Activated CD4-positive, alpha-beta memory T cell treated with anti-CD3 and anti-CD28 coated beads for 36 hours (primary cell): ENCODE results near the gene BCAT1. TPM values are rescaled to one million over a fixed set of nuclear protein-coding genes. Genes with fewer than 3 reads are reported as not detected.
"Not testable (repeated sequence)": the region's sequence is repeated elsewhere in the genome, so short reads cannot be mapped to it uniquely, and the experiment has no call there.

Experiments used
- CTCF ChIA-PET: fragments of 350-600 bp; sonication (Branson Sonifier 250); formaldehyde crosslinking; loops from one replicate; lab custom pipeline; 2021; ENCODE audit warnings: antibody characterized with exemption, inconsistent platforms; lab: Charles Lee
- POLR2A ChIA-PET: fragments of 350-600 bp; sonication (Branson Sonifier 250); formaldehyde crosslinking; loops from one replicate; lab custom pipeline; 2021; ENCODE audit warnings: antibody characterized with exemption; lab: Charles Lee
- DNase-seq: peaks from one replicate; pipeline ENCODE4 v3.0.0-alpha.2; 2020
- H3K27ac Mint-ChIP-seq: one replicate; pipeline ENCODE4 v1.8.0; 2021; ENCODE audit warnings: mixed read lengths
- H3K27me3 Mint-ChIP-seq: one replicate; pipeline ENCODE4 v1.8.0; 2021; ENCODE audit warnings: mixed read lengths
- H3K36me3 Mint-ChIP-seq: one replicate; pipeline ENCODE4 v1.8.0; 2021; ENCODE audit warnings: mixed read lengths
- H3K4me1 Mint-ChIP-seq: one replicate; pipeline ENCODE4 v1.8.0; 2021; ENCODE audit warnings: low read depth, mixed read lengths
- H3K4me3 Mint-ChIP-seq: one replicate; pipeline ENCODE4 v1.8.0; 2021; ENCODE audit warnings: mild to moderate bottlenecking, mixed read lengths
- H3K9me3 Mint-ChIP-seq: one replicate; pipeline ENCODE4 v1.8.0; 2021; ENCODE audit warnings: mixed read lengths
- intact Hi-C: fragments of 100-400 bp; cut with micrococcal nuclease; formaldehyde crosslinking; loops from one replicate; pipeline ENCODE4 v1.15.1; 2023
- total RNA-seq, 2 experiments: library from RNA; stranded (reverse); gene quantifications; one replicate each; pipeline ENCODE4 v1.2.3, GENCODE V29; 2021

The BCAT1 gene
- total RNA-seq, 2 experiments from 2014 or later, result 17.6 to 20.4 TPM

- CTCF ChIA-PET, result interaction anchor here (0.6 to 1.3 kb wide), 4 partner anchors 13 to 650 kb away, joined by 3 to 4 read pairs (median 3); no protein-coding TSS in a partner anchor
- DNase-seq, result peak; percentile 41
- Mint-ChIP-seq H3K36me3 (peaks cover 10% of the 10 kb centered on the region), H3K4me1 (peaks cover 30% of the 10 kb centered on the region), H3K4me3 (no peak overlapping the region), H3K27ac (peak overlapping the region; percentile 50), H3K9me3 (peaks cover 8% of the 10 kb centered on the region), H3K27me3 (no peaks in the 10 kb centered on the region)
- POLR2A ChIA-PET, result interaction anchor here (1.3 kb wide), 1 partner anchor 18 kb away, joined by 11 read pairs; no protein-coding TSS in a partner anchor
- intact Hi-C loops, result loop anchor here (1.0 to 5.0 kb wide), 4 partner anchors 18 to 499 kb away; a partner anchor contains a TSS
These were observed 127.2 kb downstream of the BCAT1 start for GRCh38 chr12:24821691-24822090.

- H3K4me1 Mint-ChIP-seq, result peaks cover 30% of the 10 kb centered on the region
- no peaks in the 10 kb centered on the region for H3K27me3 Mint-ChIP-seq
- CTCF ChIA-PET, result interaction anchor here (0.6 to 1.3 kb wide), 2 partner anchors 18 to 651 kb away, joined by 3 to 4 read pairs; no protein-coding TSS in a partner anchor
These were observed 128.0 kb downstream of the BCAT1 start for GRCh38 chr12:24820872-24821271.

DNA sequence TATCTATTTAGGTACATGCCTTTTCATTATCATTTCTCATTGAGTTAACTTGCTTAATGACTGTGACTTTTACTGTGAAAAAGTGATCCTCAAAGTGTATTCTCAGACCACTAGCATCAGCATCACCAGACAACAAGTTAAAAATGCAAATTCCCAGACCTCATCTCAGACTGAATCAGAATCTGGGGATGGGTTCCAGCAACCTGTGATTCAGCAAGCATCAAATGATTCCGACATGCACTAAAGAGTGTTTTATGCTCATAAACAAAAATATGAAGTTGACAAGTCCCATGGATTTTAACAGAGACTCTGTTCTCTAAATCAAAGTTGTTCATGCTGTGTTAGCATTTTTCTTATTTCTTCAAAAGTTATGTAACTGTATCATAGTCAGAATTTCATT is 130.6 kb downstream of the BCAT1 start:
- intact Hi-C loops, result no loop called here

More at GRCh38 chr12:24820872-24821271, 128.0 kb downstream of the BCAT1 start:
- Mint-ChIP-seq H3K27ac (no peak overlapping the region), H3K4me3 (no peak overlapping the region), H3K9me3 (peaks cover 8% of the 10 kb centered on the region), H3K36me3 (peaks cover 10% of the 10 kb centered on the region)
- intact Hi-C loops, result loop anchor here (5.0 kb wide), 2 partner anchors 219 to 231 kb away; a partner anchor contains a TSS
- POLR2A ChIA-PET, result interaction anchor here (0.8 kb wide), 1 partner anchor 18 kb away, joined by 3 read pairs; no protein-coding TSS in a partner anchor
- DNase-seq, result no peak

DNA sequence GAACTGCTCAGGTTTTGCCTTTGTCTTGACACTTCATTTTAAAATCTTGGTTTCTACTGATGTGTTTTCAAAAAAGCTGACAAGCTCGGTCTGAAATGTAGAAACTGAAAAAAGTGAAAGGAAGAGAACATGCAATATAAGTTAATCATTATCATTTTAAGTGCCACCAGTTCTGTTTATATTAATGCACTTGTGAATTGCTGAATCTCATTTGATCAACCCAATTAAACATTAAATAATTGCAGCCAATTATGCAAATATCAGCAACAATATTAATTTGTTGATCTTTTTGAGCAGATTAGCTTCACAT is 133.8 kb downstream of the BCAT1 start:
- no peaks in the 10 kb centered on the region for H3K9me3 Mint-ChIP-seq
- intact Hi-C loops, result loop anchor here (2.0 kb wide), 1 partner anchor 18 kb away; no protein-coding TSS in a partner anchor
- ChIA-PET CTCF (interaction anchor here (1.0 kb wide), 1 partner anchor 19 kb away, joined by 4 read pairs; no protein-coding TSS in a partner anchor), POLR2A (no interaction called here)
- peak overlapping the region; percentile 54 for H3K4me3 Mint-ChIP-seq
- no peaks in the 10 kb centered on the region for H3K36me3 Mint-ChIP-seq
- H3K27ac Mint-ChIP-seq, result peak overlapping the region; percentile 50
- peaks cover 23% of the 10 kb centered on the region for H3K4me1 Mint-ChIP-seq
- no peak for DNase-seq
- no peaks in the 10 kb centered on the region for H3K27me3 Mint-ChIP-seq

More for the DNA sequence above, 130.6 kb downstream of the BCAT1 start:
- Mint-ChIP-seq H3K27me3 (no peaks in the 10 kb centered on the region), H3K27ac (no peak overlapping the region), H3K4me1 (peaks cover 46% of the 10 kb centered on the region), H3K36me3 (peaks cover 3% of the 10 kb centered on the region), H3K9me3 (peaks cover under 1% of the 10 kb centered on the region), H3K4me3 (no peak overlapping the region)
- POLR2A ChIA-PET, result no interaction called here
- DNase-seq, result no peak
- CTCF ChIA-PET, result interaction anchor here (1.4 kb wide), 1 partner anchor 107 kb away, joined by 3 read pairs; no protein-coding TSS in a partner anchor

DNA sequence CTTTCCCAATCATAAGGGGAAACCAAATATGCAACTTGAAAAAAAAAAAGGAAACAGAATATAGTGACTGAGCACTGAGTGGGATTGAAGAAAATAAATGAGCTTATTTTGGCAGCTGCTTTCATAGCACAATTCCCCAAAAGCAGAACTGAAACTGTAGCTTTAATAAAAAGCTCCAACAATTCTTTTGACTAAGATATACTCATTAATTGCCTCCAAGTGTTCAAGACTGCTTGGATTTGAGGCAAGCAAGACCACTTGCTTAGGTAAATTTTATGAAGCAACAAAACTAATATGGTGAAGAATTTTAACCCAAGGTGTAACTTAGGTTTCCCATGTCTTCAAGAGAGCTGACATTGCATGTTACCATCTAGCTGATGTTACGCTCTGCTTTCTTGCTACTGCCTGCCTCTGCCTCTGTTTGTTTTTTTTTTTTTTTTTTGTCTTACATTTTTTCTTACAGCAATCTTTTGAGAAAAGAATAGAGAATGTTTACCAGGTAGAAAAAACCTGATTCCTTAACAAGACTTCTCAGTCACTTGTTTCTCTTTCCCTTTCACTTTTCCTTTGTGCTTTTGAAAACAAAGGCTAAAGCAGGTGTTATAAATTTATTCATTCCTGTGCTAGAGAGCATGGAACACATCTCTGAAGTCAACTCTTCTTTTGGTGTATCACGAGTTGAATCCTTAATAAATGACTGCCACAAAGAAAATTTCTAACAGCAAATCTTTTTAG is 134.4 kb downstream of the BCAT1 start:
- no peaks in the 10 kb centered on the region for H3K9me3 Mint-ChIP-seq
- POLR2A ChIA-PET, result interaction anchor here (0.6 to 0.7 kb wide), 2 partner anchors 19 to 464 kb away, joined by 3 to 4 read pairs; no protein-coding TSS in a partner anchor
- peak overlapping the region; percentile 54 for H3K4me3 Mint-ChIP-seq
- H3K27me3 Mint-ChIP-seq, result no peaks in the 10 kb centered on the region
- peaks cover 23% of the 10 kb centered on the region for H3K4me1 Mint-ChIP-seq
- CTCF ChIA-PET, result interaction anchor here (1.0 kb wide), 1 partner anchor 19 kb away, joined by 4 read pairs; no protein-coding TSS in a partner anchor
- peak overlapping the region; percentile 50 for H3K27ac Mint-ChIP-seq
- DNase-seq, result no peak
- intact Hi-C loops, result loop anchor here (2.0 kb wide), 1 partner anchor 18 kb away; no protein-coding TSS in a partner anchor
- no peaks in the 10 kb centered on the region for H3K36me3 Mint-ChIP-seq

DNA sequence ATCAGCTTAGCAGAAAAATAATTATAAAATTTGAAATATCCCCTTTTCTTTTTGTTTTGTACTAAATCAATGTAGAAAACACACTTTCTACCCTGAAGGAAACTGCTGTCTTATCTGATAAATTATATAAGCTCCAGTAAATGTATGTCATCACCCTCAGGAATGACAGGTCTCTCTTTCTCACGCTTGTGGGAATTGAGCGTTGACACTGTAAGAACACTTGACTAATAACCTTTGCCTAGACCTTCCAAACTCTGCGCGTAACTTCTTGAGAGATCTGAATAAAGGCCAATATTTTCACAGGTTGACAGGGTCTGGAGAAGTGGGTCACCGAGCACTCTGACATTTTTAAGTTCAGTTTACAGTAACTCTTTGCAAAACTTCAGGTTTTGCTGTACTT is 138.5 kb downstream of the BCAT1 start:
- CTCF ChIA-PET, result interaction anchor here (1.3 kb wide), 1 partner anchor 25 kb away, joined by 3 read pairs; no protein-coding TSS in a partner anchor
- no peaks in the 10 kb centered on the region for H3K36me3 Mint-ChIP-seq
- POLR2A ChIA-PET, result interaction anchor here (0.6 kb wide), 1 partner anchor 11 kb away, joined by 4 read pairs; no protein-coding TSS in a partner anchor
- peaks cover 5% of the 10 kb centered on the region for H3K9me3 Mint-ChIP-seq
- intact Hi-C loops, result no loop called here
- no peak for DNase-seq
- no peak overlapping the region for H3K27ac Mint-ChIP-seq
- no peak overlapping the region for H3K4me3 Mint-ChIP-seq
- H3K27me3 Mint-ChIP-seq, result no peaks in the 10 kb centered on the region
- H3K4me1 Mint-ChIP-seq, result peaks cover 20% of the 10 kb centered on the region

GRCh38 chr12:24809306-24809705 is 139.6 kb downstream of the BCAT1 start:
- H3K36me3 Mint-ChIP-seq, H3K27ac Mint-ChIP-seq, H3K27me3 Mint-ChIP-seq, intact Hi-C loops, H3K4me3 Mint-ChIP-seq, DNase-seq, POLR2A ChIA-PET, H3K4me1 Mint-ChIP-seq: not testable (repeated sequence)
- CTCF ChIA-PET, result interaction anchor here (1.3 kb wide), 1 partner anchor 26 kb away, joined by 3 read pairs; no protein-coding TSS in a partner anchor
- H3K9me3 Mint-ChIP-seq, result peaks cover 12% of the 10 kb centered on the region

GRCh38 chr12:24808651-24809050 is 140.2 kb downstream of the BCAT1 start:
- no peak for DNase-seq
- H3K4me3 Mint-ChIP-seq, result no peak overlapping the region
- ChIA-PET POLR2A (no interaction called here), CTCF (no interaction called here)
- H3K27ac Mint-ChIP-seq, result no peak overlapping the region
- H3K27me3 Mint-ChIP-seq, result no peaks in the 10 kb centered on the region
- peaks cover 6% of the 10 kb centered on the region for H3K4me1 Mint-ChIP-seq
- H3K36me3 Mint-ChIP-seq, result peaks cover 2% of the 10 kb centered on the region
- intact Hi-C loops, result no loop called here
- H3K9me3 Mint-ChIP-seq, result peaks cover 12% of the 10 kb centered on the region

- peaks cover 12% of the 10 kb centered on the region for H3K4me1 Mint-ChIP-seq
- no peak overlapping the region for H3K4me3 Mint-ChIP-seq
- H3K9me3 Mint-ChIP-seq, result peaks cover 20% of the 10 kb centered on the region
- intact Hi-C loops, result no loop called here
- peaks cover 5% of the 10 kb centered on the region for H3K36me3 Mint-ChIP-seq
- no peaks in the 10 kb centered on the region for H3K27me3 Mint-ChIP-seq
- no peak overlapping the region for H3K27ac Mint-ChIP-seq
- DNase-seq, result no peak
- POLR2A ChIA-PET, result no interaction called here
- CTCF ChIA-PET, result interaction anchor here (1.4 kb wide), 1 partner anchor 10 kb away, joined by 4 read pairs; no protein-coding TSS in a partner anchor
These were observed 142.5 kb downstream of the BCAT1 start for GRCh38 chr12:24806386-24806785.

- ChIA-PET CTCF (no interaction called here), POLR2A (no interaction called here)
- Mint-ChIP-seq H3K27me3 (no peaks in the 10 kb centered on the region), H3K27ac (no peak overlapping the region), H3K9me3 (peaks cover 14% of the 10 kb centered on the region), H3K4me1 (peaks cover 13% of the 10 kb centered on the region), H3K4me3 (no peak overlapping the region), H3K36me3 (peaks cover 5% of the 10 kb centered on the region)
- DNase-seq, result no peak
- intact Hi-C loops, result no loop called here
These were observed 145.3 kb downstream of the BCAT1 start for GRCh38 chr12:24803430-24804245.

DNA sequence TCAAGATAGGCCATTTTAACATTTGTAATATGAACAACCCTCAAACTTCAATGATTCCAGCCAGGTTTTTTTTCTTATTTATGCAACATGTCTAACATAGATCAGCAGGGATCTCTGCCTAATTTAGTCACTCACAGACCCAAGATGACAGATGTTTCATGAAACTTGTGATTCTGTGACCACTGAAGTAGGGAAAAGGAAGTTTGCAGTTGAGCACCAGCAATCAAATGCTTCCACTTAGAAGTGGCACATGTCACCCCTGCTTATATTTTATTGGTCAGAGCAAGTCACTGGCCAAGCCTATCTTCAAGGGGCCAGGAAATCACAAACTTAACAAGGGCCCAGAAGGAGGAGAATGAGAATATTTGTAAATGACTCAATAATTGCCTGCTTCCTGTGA is 150.6 kb downstream of the BCAT1 start:
- Mint-ChIP-seq H3K36me3 (peaks cover 2% of the 10 kb centered on the region), H3K4me3 (no peak overlapping the region), H3K9me3 (peaks cover 7% of the 10 kb centered on the region), H3K27ac (no peak overlapping the region), H3K27me3 (no peaks in the 10 kb centered on the region), H3K4me1 (peaks cover 31% of the 10 kb centered on the region)
- CTCF ChIA-PET, result no interaction called here
- POLR2A ChIA-PET, result no interaction called here
- no peak for DNase-seq
- intact Hi-C loops, result no loop called here
